Hematopoietic multipotent progenitor cell treated with erythropoietin and hydrocortisone succinate and interleukin-3 and kit ligand, for 4 days (in vitro differentiated cells): ENCODE results near the gene RASD1.
"Not testable (repeated sequence)": the region's sequence is repeated elsewhere in the genome, so short reads cannot be mapped to it uniquely, and the experiment has no call there.

ENCODE experiments used
- DNase-seq: peaks from one replicate; pipeline ENCODE4 v3.0.0-alpha.2; 2015

Gene RASD1

DNA sequence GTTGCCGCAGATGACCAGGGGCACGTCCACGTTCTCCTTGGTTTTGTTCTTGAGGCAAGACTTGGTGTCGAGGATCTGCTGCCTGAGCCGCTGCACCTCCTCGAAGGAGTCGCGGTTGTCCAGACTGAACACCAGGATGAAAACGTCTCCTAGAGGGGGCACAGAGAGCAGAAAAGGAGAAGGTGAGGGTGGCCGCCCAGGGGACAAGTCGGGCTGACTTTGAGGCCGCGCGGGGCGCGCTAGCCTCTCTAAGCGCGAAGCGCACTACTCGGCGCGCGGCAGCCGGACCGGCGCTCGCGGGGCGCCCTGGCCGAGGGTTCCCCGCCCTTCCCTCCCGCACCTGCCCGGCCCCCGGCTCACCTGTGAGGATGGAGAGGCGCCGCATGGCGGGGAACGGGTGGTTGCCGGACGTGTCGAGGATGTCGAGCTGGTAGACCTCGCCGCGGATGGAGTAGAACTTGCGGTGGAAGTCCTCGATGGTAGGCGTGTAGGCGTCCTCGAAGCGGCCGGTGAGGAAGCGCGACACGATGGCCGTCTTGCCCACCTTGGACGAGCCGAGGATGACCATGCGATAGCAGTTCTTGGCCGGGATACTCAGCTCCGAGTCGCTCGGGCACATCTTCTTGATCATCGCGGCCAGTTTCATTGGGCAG lies 533 bp downstream of the RASD1 start:
- DNase-seq: peak; percentile 48

DNA sequence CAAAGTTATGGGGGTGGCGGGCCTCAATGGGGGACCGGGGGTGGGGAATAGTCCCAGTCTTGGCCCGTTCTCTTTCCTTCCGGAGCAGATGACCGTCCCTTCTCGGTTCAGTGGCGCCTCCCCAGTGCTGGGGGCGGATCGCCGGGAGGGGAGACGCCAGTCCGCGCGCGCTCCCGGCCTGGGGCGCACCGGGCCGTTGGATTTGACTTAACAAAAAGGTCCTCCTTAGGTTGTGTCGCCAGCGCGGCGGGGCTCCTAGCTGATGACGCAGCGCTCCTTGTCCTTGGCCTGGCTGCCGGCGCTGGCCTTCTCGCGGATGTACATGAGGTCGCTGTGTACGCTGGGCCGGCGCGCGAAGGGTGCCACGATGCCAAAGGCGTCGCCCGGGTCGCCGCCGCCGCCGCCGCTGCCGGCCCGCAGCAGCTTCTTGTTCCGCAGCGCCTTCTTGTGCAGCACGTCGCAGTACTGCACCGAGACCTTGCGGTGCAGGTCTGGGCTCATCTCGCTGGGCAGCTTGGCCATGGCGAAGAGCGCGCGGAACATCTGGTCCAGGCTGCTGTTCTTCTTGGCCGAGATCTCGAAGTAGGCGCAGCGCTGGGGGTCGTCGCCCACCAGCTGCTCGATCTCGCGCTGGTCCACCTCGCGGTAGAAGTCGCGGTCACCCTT lies 1.2 kb downstream of the RASD1 start:
- DNase-seq: peak; percentile 71

DNA sequence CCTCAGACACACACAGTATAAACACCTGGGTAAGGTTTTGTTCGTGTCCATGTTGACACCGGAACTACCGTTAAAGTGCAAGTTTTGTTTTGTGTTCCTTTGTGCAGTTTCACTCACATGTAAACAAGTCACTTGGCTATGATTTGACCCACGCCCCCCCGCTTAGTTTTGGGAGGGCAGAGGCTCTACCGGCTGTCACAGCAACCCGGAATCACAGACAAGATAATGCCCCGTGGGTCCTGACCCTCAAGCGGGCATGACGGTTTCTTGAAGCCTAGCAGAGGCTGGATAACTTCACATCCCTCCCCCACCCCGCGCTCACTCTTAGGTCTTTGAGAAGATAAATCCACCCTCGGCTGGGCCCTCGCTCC lies 1.7 kb downstream of the RASD1 start:
- DNase-seq: peak; percentile 24

DNA sequence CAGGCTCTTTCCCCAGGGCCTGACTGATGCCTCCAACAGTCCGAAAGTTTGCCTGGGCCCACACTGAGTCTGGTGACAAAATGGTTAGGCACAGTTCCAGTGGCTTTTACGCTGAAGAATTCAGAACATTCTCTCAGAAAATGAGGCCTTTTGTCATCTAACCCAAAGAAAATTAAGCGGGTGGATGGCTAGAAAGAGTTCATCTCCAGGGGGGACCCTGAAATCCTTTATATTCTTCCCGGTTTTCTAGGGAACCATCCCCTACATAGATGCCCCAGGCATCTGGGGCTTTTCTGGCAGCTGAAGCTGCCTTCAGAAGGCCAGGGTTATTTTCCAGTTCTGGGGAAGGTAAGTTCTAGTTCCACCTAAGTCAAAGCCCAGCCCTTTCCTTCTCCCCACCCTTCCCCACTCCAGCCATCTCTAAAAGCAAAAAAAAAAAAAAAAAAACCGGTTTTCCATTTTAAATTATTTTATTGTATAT lies 2.2 kb downstream of the RASD1 start:
- no peak for DNase-seq

DNA sequence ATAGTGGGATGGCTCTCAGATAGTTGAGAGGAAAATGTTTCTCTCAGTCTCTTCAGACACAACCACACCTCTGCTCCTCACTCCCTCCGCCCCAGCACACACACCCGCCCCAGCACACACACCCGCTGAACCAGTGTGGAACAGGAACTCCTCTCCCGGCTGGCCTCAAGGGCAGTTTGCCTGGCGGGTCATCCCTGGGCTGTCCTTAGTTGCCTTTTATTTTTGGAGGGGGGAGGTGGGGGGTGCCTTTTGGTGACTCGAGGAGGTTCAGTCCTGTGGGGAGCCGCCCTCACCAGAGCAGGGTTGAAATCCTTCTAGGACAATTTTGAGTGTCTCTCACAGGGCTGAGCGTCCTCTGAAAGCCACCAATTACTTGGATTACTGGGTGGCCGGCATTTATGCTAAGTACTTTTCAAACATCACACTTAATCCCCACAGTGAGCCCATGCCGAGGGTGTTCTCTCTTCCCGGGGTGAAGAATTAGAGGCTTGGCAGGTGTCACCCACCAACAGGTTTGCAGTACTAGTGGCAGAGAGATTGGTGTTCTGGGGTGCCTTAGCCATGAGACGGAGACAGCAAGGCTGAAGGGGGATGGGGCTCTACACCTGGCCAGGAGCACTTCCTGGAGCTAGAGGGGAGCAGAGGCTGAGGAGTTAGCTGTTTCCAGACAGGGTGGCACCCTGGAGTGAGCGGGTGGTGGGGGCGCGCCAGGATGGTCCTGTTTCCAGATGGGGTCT lies 2.8 kb downstream of the RASD1 start:
- peak; percentile 54 for DNase-seq

DNA sequence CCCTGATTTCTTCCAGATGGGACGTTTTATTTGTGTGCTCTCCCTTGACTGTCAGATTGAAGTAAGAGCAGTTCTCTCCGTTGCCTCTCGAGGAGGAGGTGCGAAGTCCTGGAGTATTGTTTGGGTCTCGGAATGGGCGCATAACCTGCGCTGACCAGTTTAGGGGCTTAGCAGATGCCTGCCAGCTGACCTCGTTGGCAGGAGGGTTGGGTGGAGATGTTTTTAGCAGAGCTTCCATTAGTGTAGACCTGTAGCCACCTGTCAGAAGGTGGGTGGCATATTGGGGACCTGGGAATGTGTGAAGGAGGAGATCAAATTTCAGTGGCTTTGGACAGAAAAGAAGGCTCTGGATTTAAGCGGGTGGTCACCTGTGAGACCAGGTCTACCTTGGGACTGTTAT lies 3.6 kb downstream of the RASD1 start:
- no peak for DNase-seq

DNA sequence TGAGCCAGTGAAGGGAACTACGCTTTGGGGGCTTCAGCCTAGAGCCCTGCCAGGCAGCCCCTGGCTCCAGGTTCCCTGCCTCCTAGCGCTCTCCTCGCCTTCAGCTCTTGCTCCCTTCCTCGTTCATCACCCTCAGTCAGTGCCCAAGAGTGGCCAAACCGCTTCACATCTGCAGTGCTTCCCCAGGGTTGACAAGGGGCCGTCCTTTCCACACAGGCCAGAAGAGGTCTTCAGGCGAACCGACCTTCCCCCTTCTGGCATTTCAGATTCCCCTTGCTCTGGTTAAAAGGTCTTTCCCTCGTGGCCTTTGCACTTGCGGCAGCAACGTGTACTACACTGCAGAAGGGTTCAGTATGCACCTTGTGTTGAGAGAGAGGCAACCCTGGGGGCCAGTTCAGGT lies 4.1 kb downstream of the RASD1 start:
- no peak for DNase-seq

DNA sequence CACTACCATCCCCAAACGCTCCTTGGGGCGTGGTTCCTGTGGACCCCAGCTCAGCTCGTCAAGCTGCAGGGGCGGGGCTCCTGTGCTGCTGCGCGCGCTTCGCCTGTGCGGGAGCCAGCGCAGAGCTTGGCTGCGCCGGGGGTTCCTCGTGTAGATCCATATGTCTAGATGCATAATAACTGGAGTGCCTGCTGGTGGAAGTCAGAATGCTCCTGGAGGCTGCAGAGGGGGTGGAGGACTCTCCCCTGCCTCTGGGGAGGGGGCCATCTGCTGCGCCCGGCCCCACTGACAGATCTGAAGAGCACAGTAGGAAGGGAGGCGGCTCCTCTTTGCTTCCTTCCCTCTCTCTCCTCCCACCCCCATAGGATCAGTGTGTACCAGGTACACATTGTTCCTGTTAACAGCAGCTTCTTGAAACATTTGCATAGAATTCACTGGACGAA lies 4.6 kb downstream of the RASD1 start:
- DNase-seq: no peak

DNA sequence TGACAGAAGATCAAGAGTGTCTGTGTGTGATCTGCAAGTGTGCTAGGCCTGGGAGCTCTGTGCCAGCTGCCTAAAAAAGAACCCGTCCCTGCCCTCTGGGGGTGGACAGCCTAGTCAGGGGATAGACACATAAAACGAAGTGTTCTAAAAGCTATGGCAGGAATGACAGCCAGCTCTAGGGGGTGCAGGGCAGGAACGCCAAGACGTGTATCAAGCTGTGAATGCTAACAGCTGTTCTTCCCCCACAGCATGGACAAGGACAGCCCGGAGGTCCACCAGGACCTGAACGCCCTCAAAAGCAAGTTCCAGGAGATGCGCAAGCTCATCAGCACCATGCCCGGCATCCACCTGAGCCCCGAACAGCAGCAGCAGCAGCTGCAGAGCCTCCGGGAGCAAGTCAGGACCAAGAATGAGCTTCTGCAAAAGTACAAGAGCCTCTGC lies 5.1 kb downstream of the RASD1 start:
- no peak for DNase-seq

DNA sequence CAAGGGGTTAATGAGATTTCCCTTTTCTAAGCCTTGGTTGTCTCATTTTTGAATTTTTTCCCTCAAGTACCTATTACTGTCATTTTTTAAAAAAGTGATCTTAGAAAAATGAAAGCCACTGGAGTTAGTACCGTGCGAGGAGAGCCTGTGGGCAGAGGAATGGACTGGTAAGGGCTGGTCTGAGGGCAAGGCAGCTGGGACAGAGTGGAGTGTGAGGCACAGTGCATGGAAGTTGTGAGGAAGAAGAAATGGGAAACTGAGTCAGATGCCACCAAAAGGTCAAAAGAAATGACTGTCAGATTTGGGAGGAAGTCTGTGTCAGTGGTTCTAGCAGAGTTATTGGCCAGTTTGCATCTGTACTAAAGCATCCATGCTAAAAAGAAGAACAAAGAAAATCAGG lies 8.2 kb downstream of the RASD1 start:
- no peak for DNase-seq

DNA sequence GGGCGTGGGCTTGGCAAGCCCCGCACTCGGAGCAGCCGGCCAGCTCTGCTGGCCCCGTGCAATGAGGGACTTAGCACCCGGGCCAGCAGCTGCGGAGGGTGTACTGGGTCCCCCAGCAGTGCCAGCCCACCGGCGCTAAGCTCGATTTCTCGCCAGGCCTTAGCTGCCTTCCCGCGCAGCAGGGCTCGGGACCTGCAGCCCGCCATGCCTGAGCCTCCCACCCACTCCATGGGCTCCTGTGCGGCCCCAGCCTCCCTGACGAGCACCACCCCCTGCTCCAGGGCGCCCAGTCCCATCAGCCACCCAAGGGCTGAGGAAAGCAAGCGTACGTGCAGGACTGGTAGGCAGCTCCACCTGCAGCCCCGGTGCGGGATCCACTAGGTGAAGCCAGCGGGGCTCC lies 9.8 kb downstream of the RASD1 start:
- DNase-seq: not testable (repeated sequence)

DNA sequence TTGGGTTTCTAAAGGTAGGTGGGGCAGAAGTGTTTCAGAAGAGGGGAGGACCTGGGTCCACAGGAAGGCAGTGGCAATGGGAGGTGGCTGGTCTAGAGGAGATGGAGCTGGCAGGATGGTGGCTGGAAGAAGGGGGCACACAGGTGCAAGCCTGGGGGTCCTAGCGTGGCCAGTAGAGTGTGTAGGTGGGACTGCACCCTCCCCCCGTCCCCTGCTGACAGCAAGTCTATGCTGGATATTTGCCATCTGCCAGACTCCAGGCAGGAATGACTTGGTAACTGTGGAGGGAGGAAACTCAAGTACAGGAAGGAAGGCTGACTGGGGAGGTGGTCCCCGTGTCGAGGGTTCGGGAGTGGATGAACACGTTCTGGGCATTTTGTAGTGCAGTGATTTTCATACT lies 10.8 kb downstream of the RASD1 start:
- no peak for DNase-seq

DNA sequence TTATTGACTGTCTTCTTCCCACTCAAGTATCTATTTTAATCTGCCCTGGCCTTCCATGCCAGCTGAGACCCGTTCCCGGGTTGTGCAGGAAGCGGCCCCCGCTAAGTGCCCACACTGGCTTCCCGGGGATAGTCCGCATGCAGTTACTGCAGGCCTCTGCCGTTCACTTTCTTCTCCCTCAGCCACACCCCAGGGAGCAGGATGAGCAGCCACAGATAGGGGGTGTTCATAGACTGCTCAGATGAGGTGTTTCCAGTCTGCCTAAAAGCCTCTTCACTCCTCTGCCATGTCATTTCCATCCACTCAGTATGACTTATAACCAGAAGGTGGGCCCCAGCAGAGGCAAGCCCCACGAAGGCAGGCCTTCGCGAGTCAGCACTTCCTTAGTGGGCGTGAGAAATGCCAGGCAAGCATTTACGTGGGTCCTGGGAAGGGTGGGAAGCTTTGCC lies 11.7 kb downstream of the RASD1 start:
- DNase-seq: peak; percentile 61

DNA sequence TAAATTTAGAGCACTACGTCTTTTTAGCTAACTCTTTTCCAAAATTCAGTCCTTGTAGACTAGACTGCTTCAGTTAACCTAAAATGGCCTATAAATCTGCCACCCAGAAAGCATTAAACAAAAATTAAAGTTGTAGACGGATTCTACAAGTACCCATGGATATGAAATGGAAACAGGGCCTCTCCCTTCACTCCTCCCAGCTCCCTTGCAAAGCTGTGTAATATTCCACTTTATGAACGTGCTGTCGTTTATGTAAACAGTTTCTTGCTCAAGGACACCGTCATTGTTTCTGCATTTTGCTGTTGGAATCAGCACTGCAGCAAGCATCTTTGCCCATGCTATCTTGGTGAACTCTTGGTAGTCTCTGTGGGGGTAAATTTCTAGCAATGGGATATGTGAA lies 14.3 kb downstream of the RASD1 start:
- DNase-seq: no peak

DNA sequence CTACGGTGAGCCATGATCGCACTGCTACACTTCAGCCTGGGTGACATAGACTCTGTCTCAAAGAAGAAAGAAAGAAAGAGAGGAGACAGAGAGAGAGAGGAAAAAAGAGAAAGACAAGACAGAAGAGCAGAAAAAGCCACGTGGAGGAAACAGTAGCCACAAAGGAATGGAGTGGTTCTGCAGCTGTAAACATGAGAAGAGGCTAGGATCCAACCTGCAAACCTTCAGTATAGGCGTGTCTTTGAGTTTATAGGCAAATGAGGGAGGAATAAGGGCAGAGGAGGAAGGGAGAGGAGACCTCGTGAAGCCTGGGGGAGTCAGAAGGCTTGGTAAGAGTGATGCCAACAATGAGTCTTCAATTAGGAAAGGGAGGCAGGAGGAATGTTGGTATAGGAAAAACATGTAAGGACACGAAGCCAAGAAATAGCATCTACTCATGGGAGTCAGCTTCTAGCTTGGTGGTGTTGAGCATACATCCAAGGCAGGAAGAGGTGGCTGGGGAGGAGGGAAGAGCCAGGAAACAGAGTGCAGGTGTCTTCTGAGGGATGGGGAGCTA lies 15.5 kb downstream of the RASD1 start:
- DNase-seq: no peak

DNA sequence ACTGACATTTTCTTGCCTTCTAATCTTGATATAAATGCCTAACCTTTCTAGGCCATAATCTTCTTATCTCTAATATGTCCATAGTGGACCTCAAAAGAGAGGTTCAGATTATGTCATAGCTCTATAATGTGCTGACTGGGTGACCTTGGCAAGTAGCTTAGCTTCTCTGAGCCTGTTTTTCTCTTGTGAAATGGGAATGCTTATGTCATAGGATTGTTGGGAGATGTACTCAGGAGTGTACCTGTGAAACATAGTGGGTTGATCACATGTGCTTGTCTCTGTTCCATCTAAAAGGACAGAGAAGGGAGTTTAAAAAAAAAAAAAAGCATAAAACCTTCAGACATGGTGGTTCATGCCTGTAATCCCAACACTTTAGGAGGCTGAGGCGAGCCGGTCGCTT lies 17.0 kb downstream of the RASD1 start:
- DNase-seq: no peak

DNA sequence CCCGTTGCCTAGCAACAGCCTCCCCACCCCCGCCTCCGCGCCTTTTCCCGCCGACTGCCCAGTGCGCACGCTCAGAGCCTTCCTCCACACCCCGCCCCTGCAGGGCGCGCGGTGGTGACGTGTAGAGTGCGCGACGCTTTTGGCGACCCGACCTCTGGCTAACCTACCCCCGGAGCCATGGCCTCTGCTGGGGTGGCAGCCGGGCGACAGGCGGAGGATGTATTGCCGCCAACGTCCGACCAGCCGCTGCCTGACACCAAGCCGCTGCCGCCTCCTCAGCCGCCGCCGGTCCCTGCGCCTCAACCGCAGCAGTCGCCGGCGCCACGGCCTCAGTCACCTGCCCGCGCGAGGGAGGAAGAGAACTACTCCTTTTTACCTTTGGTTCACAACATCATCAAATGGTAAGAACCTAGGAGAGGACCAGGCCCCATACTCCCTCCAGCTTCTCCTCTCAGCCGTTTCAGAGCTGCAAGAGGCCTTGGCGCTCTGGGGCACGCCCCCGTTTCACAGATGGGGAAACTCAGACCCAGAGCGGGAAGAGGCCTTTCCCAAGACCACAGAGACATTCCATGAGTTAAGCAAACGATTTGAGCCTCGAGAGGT lies 19.2 kb downstream of the RASD1 start, which contains the start of gene MED9:
MED9 (plus strand) TSS at position 136 of the 603 bp plus-strand sequence; CDS start at position 178, 42 bp downstream.
- DNase-seq: peak; percentile 96

DNA sequence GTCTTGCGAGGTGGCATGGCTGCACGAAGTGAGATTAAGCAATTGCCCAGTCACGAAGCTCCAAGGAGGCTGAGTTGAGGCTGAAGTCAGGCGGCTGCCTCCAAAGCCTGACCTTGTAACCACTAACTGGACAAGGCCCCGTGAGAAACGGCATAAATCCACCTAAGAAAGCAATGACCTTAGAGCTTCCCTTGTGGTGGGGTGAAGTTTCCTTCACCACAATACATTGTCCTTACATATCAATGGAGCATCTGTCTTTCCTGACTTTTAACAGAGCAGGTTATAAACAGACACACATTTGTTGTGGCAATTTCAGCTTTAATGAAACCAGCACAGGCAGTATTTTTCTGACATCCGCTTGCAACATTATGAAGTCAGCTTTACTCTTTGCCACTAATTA lies 21.9 kb downstream of the RASD1 start:
- no peak for DNase-seq

DNA sequence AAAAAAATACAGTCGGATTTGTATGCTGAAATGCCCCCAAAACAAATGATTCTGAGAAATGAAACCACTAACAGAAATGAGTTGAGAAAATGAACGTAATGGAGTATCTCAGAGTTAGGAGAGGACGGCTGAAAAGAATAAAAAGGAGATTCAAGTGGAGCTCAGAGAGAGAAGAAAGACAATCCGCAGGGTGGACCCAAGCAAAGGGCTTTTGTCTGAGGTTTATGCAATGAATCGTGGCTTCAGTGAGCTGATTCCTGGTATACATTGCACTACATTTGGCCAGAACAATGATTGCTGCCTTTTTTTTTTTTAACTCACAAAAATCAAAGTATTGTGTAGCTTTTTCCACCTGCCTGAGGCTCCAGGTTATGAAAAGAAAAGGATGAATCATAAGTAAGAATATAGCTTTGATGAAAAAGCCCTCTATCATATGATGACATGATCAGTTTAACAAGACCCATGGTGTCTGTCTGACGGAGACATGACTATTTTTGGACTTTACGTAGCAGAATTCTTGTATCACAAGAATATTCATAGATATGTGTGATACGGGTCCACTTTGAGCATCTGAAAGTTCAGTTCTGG lies 23.8 kb downstream of the RASD1 start:
- DNase-seq: no peak

DNA sequence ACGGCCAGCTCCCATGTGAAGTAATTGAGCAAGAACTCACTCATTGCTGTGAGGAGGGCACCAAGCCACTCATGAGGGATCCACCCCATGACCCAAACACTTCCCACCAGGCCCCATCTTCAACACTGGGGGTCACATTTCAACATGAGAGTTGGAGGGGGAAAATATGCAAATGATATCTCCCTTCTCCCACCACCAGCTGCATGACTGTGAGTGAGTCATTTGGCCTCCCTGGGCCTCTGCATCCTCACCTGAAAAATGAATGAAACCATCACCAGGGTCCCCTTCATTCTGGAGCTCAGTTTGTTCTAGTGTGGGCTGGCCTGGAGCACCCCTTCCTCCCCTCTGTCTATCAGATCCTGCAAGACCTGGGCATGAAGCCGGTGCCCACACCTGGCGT lies 26.2 kb downstream of the RASD1 start:
- no peak for DNase-seq

DNA sequence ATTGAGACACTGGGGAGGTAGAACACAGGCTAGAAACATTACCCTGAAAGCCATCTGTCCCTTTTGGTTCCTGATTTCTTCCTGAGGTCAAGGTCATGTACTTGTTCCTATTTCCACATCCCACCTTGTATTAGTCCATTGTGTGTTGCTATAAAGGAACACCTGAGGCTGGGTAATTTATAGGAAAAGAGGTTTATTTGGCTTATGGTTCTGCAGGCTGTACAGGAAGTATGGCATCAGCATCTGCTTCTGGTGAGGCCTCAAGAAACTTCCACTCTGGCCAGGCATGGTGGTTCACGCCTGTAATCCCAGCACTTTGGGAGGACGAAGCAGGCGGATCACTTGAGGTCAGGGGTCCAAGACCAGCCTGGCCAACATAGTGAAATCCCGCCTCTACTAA lies 26.8 kb downstream of the RASD1 start:
- no peak for DNase-seq

DNA sequence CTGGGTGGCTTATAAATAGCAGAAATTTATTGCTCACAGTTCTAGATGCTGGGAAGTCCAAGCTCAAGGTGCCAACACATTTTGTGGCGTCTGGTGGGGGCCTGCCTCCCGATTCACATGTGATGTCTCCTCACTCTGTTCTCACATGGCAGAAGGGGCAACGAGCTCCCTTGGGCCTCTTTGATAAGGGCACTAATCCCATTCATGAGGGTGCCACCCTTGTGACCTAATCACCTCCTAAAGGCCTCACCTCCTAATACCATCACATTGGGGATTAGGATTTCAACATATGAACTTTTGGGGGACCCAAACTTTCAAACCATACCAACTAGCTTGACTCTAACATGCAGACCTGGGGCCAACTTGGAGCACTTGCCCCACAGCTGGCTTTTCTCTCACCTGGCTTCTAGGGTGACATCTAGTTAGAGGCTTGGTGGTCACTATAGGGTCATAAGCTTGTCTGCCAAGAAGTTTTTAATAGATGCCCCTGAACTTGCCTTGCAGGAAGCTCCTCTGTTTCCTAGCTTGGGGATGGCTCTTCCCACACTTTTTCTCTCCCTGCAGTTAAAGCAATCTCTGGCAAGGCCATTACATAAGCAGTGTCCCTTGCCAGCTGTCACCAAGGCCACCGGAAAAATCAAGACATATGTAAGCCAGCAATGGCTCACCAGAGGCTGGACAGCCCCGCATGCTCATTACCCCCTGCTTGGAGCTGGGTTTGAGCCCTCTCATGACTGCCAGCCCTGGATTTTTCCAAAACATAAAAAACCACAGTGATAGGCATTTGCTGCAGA lies 27.8 kb downstream of the RASD1 start:
- no peak for DNase-seq
